NCI-H82 treated with DMSO at 0.1 percent for 48 hours (cell line): ENCODE measurements around the gene KRTAP9-6.
"Not testable (repeated sequence)": the region's sequence is repeated elsewhere in the genome, so short reads cannot be mapped to it uniquely, and the experiment has no call there.

ENCODE experiments used
- DNase-seq: peaks from one replicate; lab custom pipeline; 2025; ENCODE audit not compliant: unreplicated experiment; lab: John Stamatoyannopoulos, UW

The KRTAP9-6 gene, protein sequence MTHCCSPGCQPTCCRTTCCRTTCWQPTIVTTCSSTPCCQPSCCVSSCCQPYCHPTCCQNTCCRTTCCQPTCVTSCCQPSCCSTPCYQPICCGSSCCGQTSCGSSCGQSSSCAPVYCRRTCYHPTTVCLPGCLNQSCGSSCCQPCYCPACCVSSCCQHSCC

DNA sequence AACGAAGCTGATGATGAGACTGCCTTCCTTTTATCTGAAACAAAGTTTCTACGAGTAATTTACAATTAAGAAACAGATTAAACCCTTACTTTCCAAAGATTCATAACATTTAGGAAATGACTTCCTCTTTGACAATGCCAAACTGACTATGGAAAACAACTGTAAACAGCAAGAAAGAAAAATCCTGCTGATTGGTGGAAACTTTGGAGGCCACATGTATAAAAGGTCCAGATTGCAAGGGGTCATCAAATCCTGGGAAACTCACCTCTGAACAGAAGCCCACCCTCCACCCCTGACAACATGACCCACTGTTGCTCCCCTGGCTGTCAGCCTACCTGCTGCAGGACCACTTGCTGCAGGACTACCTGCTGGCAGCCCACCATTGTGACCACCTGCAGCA lies at the start of gene KRTAP9-6:
TSS of gene KRTAP9-6 (plus strand) at position 301 of the 400 bp plus-strand sequence. CDS start at position 301, 0 bp downstream.
- no peak for DNase-seq

GRCh38 chr17:41215681-41216080 lies 49.5 kb upstream of the KRTAP9-6 start:
- no peak for DNase-seq

- no peak for DNase-seq
Observed at GRCh38 chr17:41223821-41224220, 41.4 kb upstream of the KRTAP9-6 start.

- DNase-seq: no peak
Observed at GRCh38 chr17:41226051-41226450, 39.1 kb upstream of the KRTAP9-6 start.

GRCh38 chr17:41226598-41227095 lies 38.5 kb upstream of the KRTAP9-6 start, which contains the start of gene KRTAP9-2:
TSS of gene KRTAP9-2 (plus strand) at chr17:41226648. CDS start at chr17:41226655, 7 bp downstream.
- DNase-seq: not testable (repeated sequence)

- no peak for DNase-seq
Observed at GRCh38 chr17:41230094-41230493, 35.1 kb upstream of the KRTAP9-6 start.

DNA sequence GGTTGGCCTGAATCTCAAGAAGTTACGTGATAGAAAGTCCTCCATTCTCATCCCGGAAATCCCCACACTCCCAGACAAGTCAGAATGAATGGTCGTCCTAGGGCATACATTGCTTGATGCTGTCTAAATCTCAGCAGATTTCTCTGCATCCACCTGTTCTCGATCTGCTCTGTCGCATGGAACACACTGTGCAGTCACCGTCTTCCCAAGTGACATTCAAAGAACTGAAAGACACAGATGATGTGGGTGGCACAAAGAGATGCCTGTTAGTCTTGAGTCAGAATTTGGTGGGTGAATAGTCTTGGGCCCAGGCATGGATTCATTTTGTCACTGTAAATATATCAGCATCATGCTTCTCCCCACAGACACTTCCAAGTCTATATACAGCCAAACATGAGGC lies 33.4 kb upstream of the KRTAP9-6 start:
- DNase-seq: no peak

DNA sequence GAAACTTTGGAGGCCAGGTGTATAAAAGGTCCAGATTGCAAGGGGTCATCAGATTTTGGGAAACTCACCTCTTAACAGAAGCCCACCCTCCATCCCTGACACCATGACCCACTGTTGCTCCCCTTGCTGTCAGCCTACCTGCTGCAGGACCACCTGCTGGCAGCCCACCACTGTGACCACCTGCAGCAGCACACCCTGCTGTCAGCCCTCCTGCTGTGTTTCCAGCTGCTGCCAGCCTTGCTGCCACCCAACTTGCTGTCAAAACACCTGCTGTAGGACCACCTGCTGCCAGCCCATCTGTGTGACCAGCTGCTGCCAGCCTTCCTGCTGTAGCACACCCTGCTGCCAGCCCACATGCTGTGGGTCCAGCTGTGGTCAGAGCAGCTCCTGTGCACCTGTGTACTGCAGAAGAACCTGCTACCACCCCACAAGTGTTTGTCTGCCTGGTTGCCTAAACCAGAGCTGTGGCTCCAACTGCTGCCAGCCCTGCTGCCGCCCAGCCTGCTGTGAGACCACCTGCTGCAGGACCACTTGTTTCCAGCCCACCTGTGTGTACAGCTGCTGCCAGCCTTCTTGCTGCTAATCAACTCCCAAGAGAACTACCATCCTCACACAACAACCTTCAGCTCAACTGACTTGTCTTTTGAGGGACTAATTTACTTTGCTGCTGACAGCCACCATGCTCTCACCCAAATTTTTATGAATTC lies 32.6 kb upstream of the KRTAP9-6 start, which contains the start of gene KRTAP9-3:
TSS of gene KRTAP9-3 (plus strand) at position 51 of the 707 bp plus-strand sequence. CDS start at position 104, 53 bp downstream.
- DNase-seq: not testable (repeated sequence)

DNA sequence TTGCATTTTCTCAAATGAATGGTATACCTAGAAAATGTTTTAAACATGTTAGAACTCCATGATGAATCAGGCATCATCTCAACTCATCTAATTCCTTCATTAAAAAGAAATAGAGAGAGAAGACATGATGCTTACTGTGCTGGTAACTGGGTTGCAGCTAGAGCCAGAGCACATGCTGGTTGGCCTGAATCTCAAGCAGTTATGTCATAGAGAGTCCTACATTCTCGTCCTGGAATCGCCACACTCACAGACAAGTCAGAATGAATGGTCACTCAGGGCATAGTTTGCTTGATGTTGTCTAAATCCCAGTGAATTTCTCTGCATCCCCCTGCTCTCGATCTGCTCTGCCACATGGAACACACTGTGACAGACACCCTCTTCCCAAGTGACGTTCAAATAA lies 28.1 kb upstream of the KRTAP9-6 start:
- not testable (repeated sequence) for DNase-seq

GRCh38 chr17:41237949-41238437 lies 27.2 kb upstream of the KRTAP9-6 start, which contains the start of gene KRTAP9-8:
TSS of gene KRTAP9-8 (plus strand) at chr17:41237999. CDS start at chr17:41238052, 53 bp downstream.
- DNase-seq: not testable (repeated sequence)

GRCh38 chr17:41246995-41247787 lies 18.0 kb upstream of the KRTAP9-6 start:
- DNase-seq: not testable (repeated sequence)

GRCh38 chr17:41249637-41250240 lies 15.4 kb upstream of the KRTAP9-6 start, which contains the start of gene KRTAP9-4:
TSS of gene KRTAP9-4 (plus strand) at chr17:41249687. CDS start at chr17:41249721, 34 bp downstream.
- not testable (repeated sequence) for DNase-seq

- no peak for DNase-seq
Observed at GRCh38 chr17:41251261-41251660, 13.9 kb upstream of the KRTAP9-6 start.

- no peak for DNase-seq
Observed at GRCh38 chr17:41254861-41255260, 10.3 kb upstream of the KRTAP9-6 start.

DNA sequence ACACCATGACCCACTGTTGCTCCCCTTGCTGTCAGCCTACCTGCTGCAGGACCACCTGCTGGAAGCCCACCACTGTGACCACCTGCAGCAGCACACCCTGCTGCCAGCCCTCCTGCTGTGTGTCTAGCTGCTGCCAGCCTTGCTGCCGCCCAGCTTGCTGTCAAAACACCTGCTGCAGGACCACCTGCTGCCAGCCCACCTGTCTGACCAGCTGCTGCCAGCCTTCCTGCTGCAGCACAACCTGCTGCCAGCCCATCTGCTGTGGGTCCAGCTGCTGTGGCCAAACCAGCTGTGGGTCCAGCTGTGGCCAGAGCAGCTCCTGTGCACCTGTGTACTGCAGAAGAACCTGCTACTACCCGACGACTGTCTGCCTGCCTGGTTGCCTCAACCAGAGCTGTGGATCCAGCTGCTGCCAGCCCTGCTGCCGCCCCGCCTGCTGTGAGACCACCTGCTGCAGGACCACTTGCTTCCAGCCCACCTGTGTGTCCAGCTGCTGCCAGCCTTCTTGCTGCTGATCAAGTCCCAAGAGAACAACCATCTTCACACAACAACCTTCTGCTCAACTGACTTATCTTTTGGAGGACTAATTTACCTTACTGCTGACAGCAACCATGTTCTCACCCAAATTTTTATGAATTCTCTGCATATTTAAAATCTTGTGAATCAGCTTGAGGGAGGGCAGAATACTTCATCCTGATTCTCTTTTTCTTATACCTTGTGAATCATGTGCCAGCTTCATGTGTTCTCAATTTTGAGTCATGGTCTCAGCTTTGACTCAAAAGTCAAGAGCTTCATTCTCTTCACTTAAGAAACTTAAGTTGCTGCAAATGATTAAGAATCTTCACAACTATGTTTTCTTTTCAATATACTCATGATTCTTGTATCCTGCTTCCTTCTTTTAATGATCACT lies 9.5 kb upstream of the KRTAP9-6 start, which contains the start of gene KRTAP9-9:
TSS of gene KRTAP9-9 (plus strand) at position 4 of the 910 bp plus-strand sequence.
- not testable (repeated sequence) for DNase-seq

GRCh38 chr17:41256291-41256685 lies 8.9 kb upstream of the KRTAP9-6 start:
- no peak for DNase-seq

DNA sequence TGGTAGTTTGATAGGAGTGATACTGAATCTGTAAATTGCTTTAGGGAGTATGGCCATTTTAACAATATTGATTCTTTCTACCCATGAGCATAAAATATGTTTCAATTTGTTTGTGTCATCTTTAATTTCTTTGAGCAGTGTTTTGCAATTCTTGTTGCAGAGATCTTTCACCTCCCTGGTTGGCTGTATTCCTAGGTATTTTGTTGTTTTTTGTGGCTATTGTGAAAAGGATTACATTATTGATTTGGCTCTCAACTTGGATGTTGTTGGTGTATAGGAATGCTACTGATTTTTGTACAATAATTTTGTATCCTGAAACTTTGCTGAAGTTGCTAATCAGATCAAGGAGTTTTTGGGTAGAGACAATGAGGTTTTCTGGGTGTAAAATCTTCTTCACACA lies 6.8 kb upstream of the KRTAP9-6 start:
- no peak for DNase-seq

GRCh38 chr17:41263212-41263611 lies 2.0 kb upstream of the KRTAP9-6 start:
- DNase-seq: no peak

DNA sequence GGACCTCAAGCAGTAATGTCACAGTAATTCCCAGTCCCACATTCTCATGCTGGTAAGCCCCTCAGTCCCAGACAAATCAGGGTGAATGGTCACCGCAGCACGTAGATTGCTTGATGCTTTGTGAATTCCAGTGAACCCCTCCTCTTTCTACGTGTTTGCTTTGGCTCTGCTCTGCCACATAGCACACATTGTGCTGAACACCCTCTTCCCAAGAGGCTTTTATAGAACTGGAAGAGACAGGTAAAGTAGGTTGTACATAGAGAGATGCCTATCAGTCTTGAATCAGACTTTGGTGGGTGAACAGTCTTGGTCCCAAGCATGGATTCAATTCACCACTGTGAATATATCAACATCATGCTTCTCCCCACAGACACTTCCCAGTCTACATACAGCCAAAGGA lies 579 bp upstream of the KRTAP9-6 start:
- no peak for DNase-seq
